H1 (cell line): Measurements from ENCODE around the gene ATP5F1E. TPM values are rescaled to one million over a fixed set of nuclear protein-coding genes. Genes with fewer than 3 reads are reported as not detected.
A peak's percentile ranks its signal among the peaks of the same experiment; 100 is the strongest.

Experiments used
- CTCF ChIA-PET: fragments of 300-600 bp; sonication (Branson Sonifier 250); formaldehyde crosslinking; loops from one replicate; lab custom pipeline; 2021; ENCODE audit not compliant: partially characterized antibody; lab: Charles Lee
- POLR2A ChIA-PET: fragments of 300-600 bp; sonication (Branson Sonifier 250); formaldehyde crosslinking; loops from one replicate; lab custom pipeline; 2021; ENCODE audit warnings: inconsistent platforms; ENCODE audit not compliant: partially characterized antibody; lab: Charles Lee
- DNase-seq, 2 experiments: peaks; one replicate each; pipeline versions ENCODE4 v3.0.0 to v3.0.0-alpha.2; 2010 to 2022; ENCODE audit warnings: low spot score in 2 of 2, low read depth in 1 of 2, mixed read lengths in 1 of 2
- FAIRE-seq: peaks from 2 replicates; lab custom pipeline; 2011; peaks lifted over from hg19 to GRCh38; lab: Jason Lieb, UNC
- H2AFZ ChIP-seq: 2 replicates; pipeline ENCODE4 v1.8.1; 2012; ENCODE audit warnings: low read length, inconsistent platforms
- H2AK5ac ChIP-seq: 2 replicates; pipeline ENCODE4 v1.6.1; 2013; ENCODE audit warnings: low read depth, low read length
- H2BK120ac ChIP-seq: replicated peaks from 2 replicates; pipeline ENCODE3; 2013; ENCODE audit warnings: low read depth, low read length, inconsistent platforms
- H2BK12ac ChIP-seq: 2 replicates; pipeline ENCODE4 v1.6.1; 2013; ENCODE audit warnings: low read depth, low read length
- H2BK15ac ChIP-seq: 2 replicates; pipeline ENCODE4 v1.6.1; 2013; ENCODE audit warnings: low read length
- H2BK20ac ChIP-seq: 2 replicates; pipeline ENCODE4 v1.6.1; 2013; ENCODE audit warnings: low read length
- H2BK5ac ChIP-seq: 2 replicates; pipeline ENCODE4 v1.6.1; 2013; ENCODE audit warnings: low read depth, low read length
- H3K14ac ChIP-seq: 2 replicates; pipeline ENCODE4 v1.6.1; 2013; ENCODE audit warnings: inconsistent platforms; ENCODE audit not compliant: insufficient read length
- H3K18ac ChIP-seq: 2 replicates; pipeline ENCODE4 v1.6.1; 2013; ENCODE audit warnings: low read length; ENCODE audit errors: extremely low read depth
- H3K23ac ChIP-seq: 2 replicates; pipeline ENCODE4 v1.6.1; 2013; ENCODE audit warnings: inconsistent platforms; ENCODE audit not compliant: insufficient read length
- H3K23me2 ChIP-seq: 2 replicates; pipeline ENCODE4 v1.6.1; 2013; ENCODE audit warnings: low read depth, low read length
- H3K27ac ChIP-seq: 2 replicates; pipeline ENCODE4 v1.6.1; 2011; ENCODE audit warnings: low read depth, low read length, inconsistent platforms
- H3K27me3 ChIP-seq, 4 experiments: replicated peaks in 1 of 4; 1 replicate in 1 of 4; 2 replicates in 3 of 4; pipeline versions ENCODE4 v1.6.1 to v1.8.1; 2011 to 2013; ENCODE audit warnings: low read length in 3 of 4, mild to moderate bottlenecking in 3 of 4, inconsistent platforms in 2 of 4, mixed read lengths in 2 of 4, moderate library complexity in 1 of 4; ENCODE audit not compliant: control insufficient read depth in 3 of 4, insufficient read depth in 3 of 4; ENCODE audit errors: extremely low read depth in 1 of 4
- H3K36me3 ChIP-seq, 4 experiments: 2 replicates each; pipeline versions ENCODE4 v1.6.1 to v1.8.1; 2011 to 2013; ENCODE audit warnings: mild to moderate bottlenecking in 4 of 4, low read length in 3 of 4, moderate library complexity in 2 of 4, control low read depth in 1 of 4, inconsistent platforms in 1 of 4; ENCODE audit not compliant: insufficient read depth in 4 of 4, control insufficient read depth in 2 of 4
- H3K4ac ChIP-seq: replicated peaks from 2 replicates; pipeline ENCODE3; 2013; ENCODE audit warnings: low read length, low read depth, mixed read lengths, inconsistent platforms; ENCODE audit not compliant: insufficient read length
- H3K4me1 ChIP-seq, 4 experiments: replicated peaks in 1 of 4; 1 replicate in 1 of 4; 2 replicates in 3 of 4; pipeline versions ENCODE4 v1.6.1 to v1.8.1; 2011 to 2013; ENCODE audit warnings: low read length in 3 of 4, inconsistent platforms in 2 of 4, mixed read lengths in 1 of 4; ENCODE audit not compliant: insufficient read depth in 4 of 4, control insufficient read depth in 3 of 4
- H3K4me2 ChIP-seq, 2 experiments: 2 replicates each; pipeline versions ENCODE4 v1.6.1 to v1.8.1; 2011 to 2013; ENCODE audit warnings: low read depth in 2 of 2, low read length in 2 of 2, control low read depth in 1 of 2, inconsistent platforms in 1 of 2, mild to moderate bottlenecking in 1 of 2; ENCODE audit not compliant: insufficient read depth in 1 of 2
- H3K4me3 ChIP-seq, 4 experiments: fragments of 200-600, 300-600 bp in 1 of 4; sonication (generic), shearing (Covaris generic), sonication (Bioruptor Twin) in 1 of 4; 2 replicates each; pipeline versions ENCODE4 v1.5.1 to v1.8.1; 2011 to 2016; ENCODE audit warnings: low read length in 4 of 4, low read depth in 3 of 4, control low read depth in 2 of 4, inconsistent platforms in 2 of 4, mild to moderate bottlenecking in 2 of 4, mixed read lengths in 1 of 4, moderate library complexity in 1 of 4; ENCODE audit not compliant: insufficient read depth in 2 of 4; ENCODE audit errors: extremely low read depth in 1 of 4
- H3K56ac ChIP-seq: replicated peaks from 2 replicates; pipeline ENCODE3; 2013; ENCODE audit warnings: low read depth, mild to moderate bottlenecking, mixed read lengths, low read length, inconsistent platforms; ENCODE audit not compliant: insufficient read length
- H3K79me1 ChIP-seq: 2 replicates; pipeline ENCODE4 v1.6.1; 2013; ENCODE audit warnings: low read depth, low read length, control low read depth
- H3K79me2 ChIP-seq, 2 experiments: 2 replicates each; pipeline versions ENCODE4 v1.6.1 to v1.8.1; 2012 to 2013; ENCODE audit warnings: low read length in 2 of 2, mild to moderate bottlenecking in 2 of 2, inconsistent platforms in 1 of 2; ENCODE audit not compliant: insufficient read depth in 2 of 2, control insufficient read depth in 1 of 2
- H3K9ac ChIP-seq, 4 experiments: replicated peaks in 1 of 4; 1 replicate in 1 of 4; 2 replicates in 3 of 4; pipeline versions ENCODE4 v1.6.1 to v1.8.1; 2011 to 2013; ENCODE audit warnings: low read depth in 3 of 4, low read length in 3 of 4, control low read depth in 2 of 4, mild to moderate bottlenecking in 2 of 4, moderate library complexity in 2 of 4, inconsistent platforms in 1 of 4; ENCODE audit errors: extremely low read depth in 1 of 4
- H3K9me3 ChIP-seq, 2 experiments: 2 replicates each; pipeline versions ENCODE4 v1.6.1 to v1.8.1; 2012 to 2013; ENCODE audit warnings: mild to moderate bottlenecking in 2 of 2, moderate library complexity in 2 of 2, control low read depth in 1 of 2, inconsistent platforms in 1 of 2, low read depth in 1 of 2, low read length in 1 of 2, mixed read lengths in 1 of 2; ENCODE audit not compliant: insufficient read depth in 2 of 2
- H4K20me1 ChIP-seq, 2 experiments: replicated peaks in 1 of 2; 2 replicates each; pipeline versions ENCODE3 to v1.8.1; 2011 to 2013; ENCODE audit warnings: inconsistent platforms in 2 of 2, low read length in 2 of 2, mild to moderate bottlenecking in 1 of 2; ENCODE audit not compliant: insufficient read depth in 2 of 2, control insufficient read depth in 1 of 2
- H4K5ac ChIP-seq: 2 replicates; pipeline ENCODE4 v1.6.1; 2013; ENCODE audit warnings: low read length, low read depth, mixed read lengths, inconsistent platforms; ENCODE audit not compliant: insufficient read length
- H4K8ac ChIP-seq: 2 replicates; pipeline ENCODE4 v1.8.0; 2013; ENCODE audit warnings: mild to moderate bottlenecking, moderate library complexity, low read length, inconsistent platforms; ENCODE audit not compliant: insufficient read depth; ENCODE audit errors: extremely low read depth
- H4K91ac ChIP-seq: replicated peaks from 2 replicates; pipeline ENCODE3; 2013; ENCODE audit warnings: low read length, mixed read lengths, inconsistent platforms; ENCODE audit not compliant: insufficient read length
- BACH1 ChIP-seq: IDR thresholded peaks from 2 replicates; pipeline ENCODE4 v1.6.1; 2012; ENCODE audit warnings: low read length, improper control_type of control experiment
- CBX5 ChIP-seq: fragments of 300-800, 300-1000 bp; sonication (generic); IDR thresholded peaks from 2 replicates; pipeline ENCODE4 v1.7.1; 2016; ENCODE audit warnings: antibody characterized with exemption, low read length, low read depth
- KDM4A ChIP-seq: IDR thresholded peaks from one replicate; pipeline ENCODE4 v1.7.1; 2012; ENCODE audit warnings: low read depth, mild to moderate bottlenecking, moderate library complexity, low read length, inconsistent platforms; ENCODE audit not compliant: severe bottlenecking
- MAX ChIP-seq: IDR thresholded peaks from 2 replicates; pipeline ENCODE4 v1.6.1; 2012; ENCODE audit warnings: inconsistent platforms
- RNF2 ChIP-seq: fragments of 200-900, 300-1000 bp; sonication (generic); IDR thresholded peaks from 2 replicates; pipeline ENCODE4 v1.7.1; 2016; ENCODE audit warnings: borderline replicate concordance, low read depth, mild to moderate bottlenecking, antibody characterized with exemption, low read length; ENCODE audit not compliant: poor library complexity, severe bottlenecking; ENCODE audit errors: missing control alignments
- RXRA ChIP-seq: IDR thresholded peaks from 2 replicates; pipeline ENCODE4 v1.6.1; 2011; ENCODE audit warnings: low read depth, mild to moderate bottlenecking, low read length, moderate library complexity; ENCODE audit not compliant: insufficient read depth
- WGBS, 2 experiments: shearing (Covaris generic) in 1 of 2; methylation state at CpG; one replicate each; pipeline versions ENCODE4 v1.1.6 to v1.1.7; 2013 to 2015; ENCODE audit warnings: low lambda C conversion rate in 2 of 2, mixed read lengths in 2 of 2, inconsistent platforms in 1 of 2, low coverage in 1 of 2, missing lambda C conversion rate in 1 of 2; ENCODE audit not compliant: insufficient replicate concordance in 2 of 2, insufficient coverage in 1 of 2, insufficient read length in 1 of 2; ENCODE audit errors: extremely low coverage in 1 of 2, missing lambda C conversion rate in 1 of 2; 5-methylcytosine and 5-hydroxymethylcytosine counted together
- polyA plus RNA-seq, 7 experiments: library from polyadenylated mRNA; depleted of rRNA in 3 of 7; stranded (reverse) in 5 of 7; unstranded in 2 of 7; fragments of >200 nt in 5 of 7; fragments of 200-250 nt in 2 of 7; gene quantifications; 1 replicate in 5 of 7; 2 replicates in 1 of 7; 4 replicates in 1 of 7; pipeline versions ENCODE4 v1.2.1 to v1.2.3, GENCODE V29; 2011 to 2013; ENCODE audit warnings: missing spikeins in 2 of 7, mixed read lengths in 2 of 7
- total RNA-seq: library from RNA; stranded (reverse); fragmentation: NEBNext Ultra II Directional; extraction: Animal tissue kit (Norgen Biotek cat#: 25700); gene quantifications from 2 replicates; pipeline ENCODE4 v1.2.1, GENCODE V29; 2021
- TF ChIP-seq, protein P1 (sequence below), 3 experiments: IDR thresholded peaks; 1 replicate in 2 of 3; 2 replicates in 1 of 3; pipeline versions ENCODE4 v1.5.1 to v1.6.1; 2011; ENCODE audit warnings: low read length in 3 of 3, mild to moderate bottlenecking in 3 of 3, inconsistent platforms in 2 of 3, low read depth in 1 of 3, moderate library complexity in 1 of 3; ENCODE audit not compliant: insufficient read depth in 1 of 3; ENCODE audit errors: control extremely low read depth in 1 of 3

The ATP5F1E gene
- total and polyA plus RNA-seq, 2 of the 8 experiments (the other 6 are each of a cell fraction or from before 2014, with no cell fraction given): 15.7 to 47.8 TPM

DNA sequence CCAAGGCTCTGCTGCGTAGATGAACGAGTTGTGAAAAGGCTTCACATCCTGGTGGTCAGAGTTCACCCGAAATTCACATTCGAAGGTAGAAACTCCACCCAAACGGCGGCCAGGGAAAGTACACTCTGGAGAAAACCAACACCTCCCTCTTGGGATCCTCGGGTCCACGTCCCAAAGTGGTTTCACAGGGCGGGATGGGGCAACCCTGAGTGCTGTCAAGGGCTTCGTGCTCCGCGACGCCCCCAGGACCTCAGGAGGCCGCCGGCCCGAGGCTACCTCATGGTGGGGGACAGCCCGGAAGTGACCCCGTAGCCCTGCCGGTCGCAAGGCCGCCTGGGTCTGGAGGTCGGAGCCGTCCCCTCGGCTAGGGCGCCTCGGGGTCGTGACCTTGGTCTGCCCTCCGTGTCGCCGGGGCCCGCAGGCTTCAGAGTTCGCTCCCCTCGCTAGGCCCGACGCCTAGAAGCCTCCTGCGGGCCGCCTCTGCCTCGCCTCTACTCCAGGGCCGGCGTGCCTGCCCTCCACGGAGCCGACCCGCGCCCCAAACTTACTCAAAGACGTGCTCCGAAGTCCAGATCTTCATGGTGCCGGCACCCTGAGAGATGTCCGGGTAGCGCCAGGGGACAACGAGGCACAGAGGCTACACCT, 10.1 kb upstream of the ATP5F1E start, which contains the start of gene PRELID3B:
TSS of gene PRELID3B (minus strand) at position 636 of the 645 bp plus-strand sequence. CDS start at position 580, 56 bp downstream.
- Histone ChIP-seq H3K23me2 (peaks cover 2% of the 10 kb centered on the region; the same call in 1 of the 2 replicates), H4K8ac (peak within 1 kb of the TSS; percentile 90; the same call in 1 of the 2 replicates), H3K4ac (peak within 1 kb of the TSS; percentile 74), H4K20me1 (peaks cover 0 to 2% of the 10 kb centered on the region in 2 experiments), H3K27me3 (no peaks in the 10 kb centered on the region), H2AFZ (peak within 1 kb of the TSS; percentile 78; the same call in 1 of the 2 replicates), H4K91ac (peak within 1 kb of the TSS; percentile 80), H2BK20ac (no peak within 1 kb of the TSS; the same call in 1 of the 2 replicates), H3K4me1 (peaks cover 0 to 4% (median 0%) of the 10 kb centered on the region in 4 experiments; a peak in 1 of 7 replicates), H2BK12ac (no peak within 1 kb of the TSS; the same call in 1 of the 2 replicates), H3K23ac (no peak within 1 kb of the TSS), H3K79me2 (peaks cover 11 to 35% of the 10 kb centered on the region in 2 experiments; a peak in 3 of 4 replicates), H4K5ac (peak within 1 kb of the TSS; percentile 50), H3K9ac (peak within 1 kb of the TSS in 3 of 4 experiments; percentile 4 to 34 (median 17); a peak in 1 of 7 replicates), H2BK5ac (peak within 1 kb of the TSS; percentile 74; the same call in 1 of the 2 replicates), H2BK15ac (0 out of 2 replicates have a peak within 1 kb of the TSS, but pooled peaks have one; percentile 12), H3K18ac (0 out of 2 replicates have a peak within 1 kb of the TSS, but pooled peaks have one; percentile 16), H2AK5ac (0 out of 2 replicates have a peak within 1 kb of the TSS, but pooled peaks have one; percentile 42), H3K4me3 (peak within 1 kb of the TSS; percentile 33 to 69 (median 48)), H3K36me3 (peaks cover 0 to 7% (median 0%) of the 10 kb centered on the region in 4 experiments; a peak in 2 of 8 replicates), H2BK120ac (no peak within 1 kb of the TSS), H3K27ac (no peak within 1 kb of the TSS), H3K4me2 (peak within 1 kb of the TSS; percentile 64 to 69), H3K79me1 (no peaks in the 10 kb centered on the region; the same call in 1 of the 2 replicates), H3K14ac (no peak within 1 kb of the TSS), H3K9me3 (no peaks in the 10 kb centered on the region; a peak in 1 of 4 replicates), H3K56ac (no peak within 1 kb of the TSS)
- WGBS, 2 experiments: 44% methylated on average over 19 of the region's 50 CpGs; no CpG with 5 or more reads in 1 of the 2 experiments
- FAIRE-seq (no peak), DNase-seq (no peak)
- ChIA-PET CTCF (no interaction called here), POLR2A (interaction anchor here (2.1 to 2.4 kb wide), 2 partner anchors 9 to 10 kb away, joined by 5 to 9 read pairs; partner anchors contain the start of gene ATP5F1E)
- TF ChIP-seq BACH1 (no peak), KDM4A (peak; percentile 69), MAX (peak; percentile 66; the same call in 1 of the 2 replicates), RNF2 (no peak), CBX5 (no peak), RXRA (no peak)
- TF ChIP-seq, protein P1, sequence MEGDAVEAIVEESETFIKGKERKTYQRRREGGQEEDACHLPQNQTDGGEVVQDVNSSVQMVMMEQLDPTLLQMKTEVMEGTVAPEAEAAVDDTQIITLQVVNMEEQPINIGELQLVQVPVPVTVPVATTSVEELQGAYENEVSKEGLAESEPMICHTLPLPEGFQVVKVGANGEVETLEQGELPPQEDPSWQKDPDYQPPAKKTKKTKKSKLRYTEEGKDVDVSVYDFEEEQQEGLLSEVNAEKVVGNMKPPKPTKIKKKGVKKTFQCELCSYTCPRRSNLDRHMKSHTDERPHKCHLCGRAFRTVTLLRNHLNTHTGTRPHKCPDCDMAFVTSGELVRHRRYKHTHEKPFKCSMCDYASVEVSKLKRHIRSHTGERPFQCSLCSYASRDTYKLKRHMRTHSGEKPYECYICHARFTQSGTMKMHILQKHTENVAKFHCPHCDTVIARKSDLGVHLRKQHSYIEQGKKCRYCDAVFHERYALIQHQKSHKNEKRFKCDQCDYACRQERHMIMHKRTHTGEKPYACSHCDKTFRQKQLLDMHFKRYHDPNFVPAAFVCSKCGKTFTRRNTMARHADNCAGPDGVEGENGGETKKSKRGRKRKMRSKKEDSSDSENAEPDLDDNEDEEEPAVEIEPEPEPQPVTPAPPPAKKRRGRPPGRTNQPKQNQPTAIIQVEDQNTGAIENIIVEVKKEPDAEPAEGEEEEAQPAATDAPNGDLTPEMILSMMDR (IDR thresholded peaks at IDR 0.05; ENCODE audit: control extremely low read depth in 1 of 3, insufficient read depth in 1 of 3, low read depth in 1 of 3, low read length in 3 of 3): no peak
